ENCODE data around the gene MFAP3. TPM values are rescaled to one million over a fixed set of nuclear protein-coding genes. Genes with fewer than 3 reads are reported as not detected.

MFAP3 gene
- total RNA-seq, 1 experiment from 2014 or later, result 18.5 TPM

- H3K27ac ChIP-seq (ENCODE audit: low read depth, low read length), result no peak overlapping the region
- ChIA-PET POLR2A (no interaction called here), RAD21 (ENCODE audit: low non-redundant PET in 1 of 2, low total read pairs in 2 of 2, uncharacterized antibody in 2 of 2, unreplicated experiment in 2 of 2) (no interaction called here), CTCF (no interaction called here)
- ATAC-seq (no peak), DNase-seq (ENCODE audit: low read depth, low spot score) (no peak)
- H3K9me3 ChIP-seq (ENCODE audit: control insufficient read depth in 1 of 2, insufficient read depth in 1 of 2, low read depth in 1 of 2, low read length in 2 of 2), result no peaks in the 10 kb centered on the region
- no peaks in the 10 kb centered on the region for H3K4me1 ChIP-seq (ENCODE audit: control insufficient read depth in 1 of 2, insufficient read depth in 2 of 2, low read length in 2 of 2)
- no peak overlapping the region for H3K4me2 ChIP-seq (ENCODE audit: low read length)
- no peak overlapping the region for H2AFZ ChIP-seq (ENCODE audit: low read depth, low read length, poor library complexity, severe bottlenecking)
- no peak overlapping the region for H3K9ac ChIP-seq (ENCODE audit: low read length)
- BruUV-seq (replicated peaks), result no TSS peak
- intact Hi-C loops (cut with micrococcal nuclease), result no loop called here
- no peaks in the 10 kb centered on the region; a peak in 1 of 4 replicates for H3K36me3 ChIP-seq (ENCODE audit: control insufficient read depth in 1 of 2, insufficient read depth in 2 of 2, low read length in 2 of 2)
- no peak overlapping the region for H3K4me3 ChIP-seq (replicated peaks in 1 of 2; ENCODE audit: low read depth in 1 of 2, low read length in 2 of 2)
- H3K27me3 ChIP-seq (ENCODE audit: insufficient read depth, low read length), result no peaks in the 10 kb centered on the region
- no peaks in the 10 kb centered on the region for H3K9me2 ChIP-seq (ENCODE audit: insufficient read depth)
- no peaks in the 10 kb centered on the region for H4K20me1 ChIP-seq (ENCODE audit: insufficient read depth)
- H3K79me2 ChIP-seq (ENCODE audit: insufficient read depth, low read length), result no peaks in the 10 kb centered on the region
- TF ChIP-seq EZH2 (IDR thresholded peaks at IDR 0.05) (no peak), CEBPB (IDR thresholded peaks at IDR 0.05; ENCODE audit: low read depth) (no peak), FOSL1 (IDR thresholded peaks at IDR 0.05; ENCODE audit: low read depth) (no peak), CBX3 (IDR thresholded peaks at IDR 0.05; ENCODE audit: low read depth) (no peak), POLR2AphosphoS5 (IDR thresholded peaks at IDR 0.05; ENCODE audit: low read depth, low read length) (no peak), RAD21 (IDR thresholded peaks at IDR 0.05; ENCODE audit: low read depth) (no peak), TCF7L2 (IDR thresholded peaks at IDR 0.05; ENCODE audit: borderline replicate concordance, extremely low read depth, insufficient read depth, insufficient read length) (no peak), SP1 (IDR thresholded peaks at IDR 0.05; ENCODE audit: low read depth) (no peak), REST (IDR thresholded peaks at IDR 0.05; ENCODE audit: low read depth) (no peak), SIN3A (IDR thresholded peaks at IDR 0.05; ENCODE audit: low read depth) (no peak), POLR2A (IDR thresholded peaks at IDR 0.05; ENCODE audit: borderline replicate concordance, extremely low read depth, insufficient read depth, insufficient read length) (no peak), ZFX (IDR thresholded peaks at IDR 0.05) (no peak), ATF3 (IDR thresholded peaks at IDR 0.05) (no peak), YY1 (IDR thresholded peaks at IDR 0.05; ENCODE audit: extremely low read depth, insufficient replicate concordance, low read depth, low read length) (no peak), EZH2phosphoT487 (IDR thresholded peaks at IDR 0.05; ENCODE audit: borderline replicate concordance) (no peak), ELF1 (IDR thresholded peaks at IDR 0.05; ENCODE audit: borderline replicate concordance, low read depth) (no peak), JUND (IDR thresholded peaks at IDR 0.05) (no peak)
These were observed 36.2 kb upstream of the MFAP3 start for GRCh38 chr5:154002511-154003020.
